D721Med (cell line): ENCODE results near the gene VPS13D.

Experiments
- DNase-seq: peaks from one replicate; pipeline ENCODE4 v3.0.0; 2011; ENCODE audit warnings: low spot score; ENCODE audit not compliant: insufficient read length
- FAIRE-seq: peaks from 2 replicates; lab custom pipeline; 2011; peaks lifted over from hg19 to GRCh38; lab: Jason Lieb, UNC
- TF ChIP-seq, protein P1 (sequence below): IDR thresholded peaks from 2 replicates; pipeline ENCODE4 v1.5.1; 2012; ENCODE audit warnings: mild to moderate bottlenecking, control low read depth; ENCODE audit not compliant: insufficient read depth; ENCODE audit errors: missing control alignments

The VPS13D gene

DNA sequence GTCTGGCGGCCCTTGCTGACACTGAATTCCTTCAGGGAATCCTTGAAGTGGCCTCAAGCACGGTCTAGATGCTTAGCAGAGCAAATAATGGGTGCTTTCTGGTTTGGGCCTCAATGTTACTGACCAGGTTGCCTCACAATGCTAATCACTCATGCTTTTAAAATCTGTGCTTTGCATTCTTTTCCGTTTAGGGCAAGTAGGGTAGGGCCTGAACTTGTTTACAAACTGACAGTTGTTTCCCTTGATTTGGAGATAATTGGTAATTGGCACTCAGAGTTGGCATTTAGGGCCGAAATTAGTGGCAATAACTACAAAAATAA is 1.4 kb downstream of the VPS13D start:
- DNase-seq (no peak), FAIRE-seq (no peak)
- TF ChIP-seq, protein P1, sequence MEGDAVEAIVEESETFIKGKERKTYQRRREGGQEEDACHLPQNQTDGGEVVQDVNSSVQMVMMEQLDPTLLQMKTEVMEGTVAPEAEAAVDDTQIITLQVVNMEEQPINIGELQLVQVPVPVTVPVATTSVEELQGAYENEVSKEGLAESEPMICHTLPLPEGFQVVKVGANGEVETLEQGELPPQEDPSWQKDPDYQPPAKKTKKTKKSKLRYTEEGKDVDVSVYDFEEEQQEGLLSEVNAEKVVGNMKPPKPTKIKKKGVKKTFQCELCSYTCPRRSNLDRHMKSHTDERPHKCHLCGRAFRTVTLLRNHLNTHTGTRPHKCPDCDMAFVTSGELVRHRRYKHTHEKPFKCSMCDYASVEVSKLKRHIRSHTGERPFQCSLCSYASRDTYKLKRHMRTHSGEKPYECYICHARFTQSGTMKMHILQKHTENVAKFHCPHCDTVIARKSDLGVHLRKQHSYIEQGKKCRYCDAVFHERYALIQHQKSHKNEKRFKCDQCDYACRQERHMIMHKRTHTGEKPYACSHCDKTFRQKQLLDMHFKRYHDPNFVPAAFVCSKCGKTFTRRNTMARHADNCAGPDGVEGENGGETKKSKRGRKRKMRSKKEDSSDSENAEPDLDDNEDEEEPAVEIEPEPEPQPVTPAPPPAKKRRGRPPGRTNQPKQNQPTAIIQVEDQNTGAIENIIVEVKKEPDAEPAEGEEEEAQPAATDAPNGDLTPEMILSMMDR: no peak

DNA sequence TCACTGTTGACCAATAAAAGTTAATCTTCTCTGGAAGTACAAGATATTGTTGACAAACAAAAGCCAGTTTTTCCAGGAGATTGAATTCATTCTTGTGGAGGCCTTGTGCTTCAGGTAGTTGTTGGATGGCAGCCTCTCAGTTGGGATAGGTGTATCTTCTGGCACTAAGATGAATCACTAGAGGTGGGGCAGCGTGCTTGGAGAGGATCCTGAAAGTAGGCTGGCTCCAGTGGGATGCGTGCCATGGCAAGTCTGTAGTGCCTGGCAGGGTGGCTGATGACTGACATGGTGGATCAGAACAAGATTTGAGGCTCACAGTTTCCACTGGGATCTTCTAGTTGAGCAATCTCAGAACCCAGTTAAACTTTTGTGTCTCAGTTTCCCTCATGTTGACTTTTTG is 2.4 kb downstream of the VPS13D start:
- DNase-seq: no peak
- no peak for FAIRE-seq
- TF ChIP-seq, protein P1: no peak

DNA sequence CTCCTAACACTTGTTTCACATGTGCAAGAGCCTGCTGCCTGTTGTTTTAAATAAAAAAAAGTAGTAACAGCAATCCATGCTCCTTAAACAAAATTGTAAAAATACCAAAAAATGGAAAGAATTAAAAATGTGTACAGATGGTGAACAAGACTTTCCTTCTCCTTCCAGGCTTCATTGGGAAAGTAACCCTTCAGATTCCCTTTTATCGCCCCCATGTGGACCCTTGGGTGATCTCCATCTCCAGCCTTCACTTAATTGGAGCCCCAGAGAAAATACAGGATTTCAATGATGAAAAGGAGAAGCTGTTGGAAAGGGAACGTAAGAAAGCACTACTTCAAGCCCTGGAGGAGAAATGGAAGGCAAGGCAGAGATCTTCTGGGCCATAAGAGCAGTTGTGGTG is 14.2 kb downstream of the VPS13D start:
- TF ChIP-seq, protein P1: peak; percentile 20
- DNase-seq (no peak), FAIRE-seq (no peak)

GRCh38 chr1:12244585-12244984 is 14.8 kb downstream of the VPS13D start:
- TF ChIP-seq, protein P1: no peak
- FAIRE-seq (no peak), DNase-seq (no peak)

GRCh38 chr1:12245116-12245515 is 15.3 kb downstream of the VPS13D start:
- FAIRE-seq (no peak), DNase-seq (no peak)
- TF ChIP-seq, protein P1: no peak

- DNase-seq (no peak), FAIRE-seq (no peak)
- TF ChIP-seq, protein P1: no peak
Observed at GRCh38 chr1:12245733-12246132, 15.9 kb downstream of the VPS13D start.

- TF ChIP-seq, protein P1: no peak
- no peak for DNase-seq
- FAIRE-seq: no peak
Observed at GRCh38 chr1:12246584-12246983, 16.8 kb downstream of the VPS13D start.
